HepG2 (cell line): ENCODE measurements around the gene CHD9NB. TPM values are rescaled to one million over a fixed set of nuclear protein-coding genes. Genes with fewer than 3 reads are reported as not detected.

ENCODE experiments used
- CCAR2 ChIP-seq: fragments of 200-400 bp; formaldehyde crosslinking; optimal IDR thresholded peaks from 2 replicates; pipeline ENCODE3; 2018; ENCODE audit warnings: low read depth, mild to moderate bottlenecking, low read length, moderate library complexity
- DMAP1 ChIP-seq: IDR thresholded peaks from 2 replicates; pipeline ENCODE4 v1.6.1; 2016
- DR1 ChIP-seq: sonication (generic); formaldehyde crosslinking; IDR thresholded peaks from 2 replicates; pipeline ENCODE4 v1.8.0; 2021; ENCODE audit warnings: mild to moderate bottlenecking, missing genetic modification reagents, inconsistent platforms
- ELF1 ChIP-seq: sonication (generic); formaldehyde crosslinking; IDR thresholded peaks from 2 replicates; pipeline ENCODE4 v1.4.0; 2020; ENCODE audit warnings: missing genetic modification reagents
- HMG20B ChIP-seq: conservative IDR thresholded peaks from 2 replicates; pipeline ENCODE4 v1.6.1; 2016; ENCODE audit warnings: missing genetic modification reagents, missing compliant biosample characterization
- MTA1 ChIP-seq: sonication (generic); formaldehyde crosslinking; IDR thresholded peaks from 2 replicates; pipeline ENCODE4 v1.4.0; 2020; ENCODE audit warnings: missing genetic modification reagents, mild to moderate bottlenecking, borderline replicate concordance
- ZNF572 ChIP-seq: sonication (generic); formaldehyde crosslinking; IDR thresholded peaks from 2 replicates; pipeline ENCODE4 v1.5.1; 2020; ENCODE audit warnings: mild to moderate bottlenecking, missing genetic modification reagents
- ZNF761 ChIP-seq: sonication (generic); formaldehyde crosslinking; conservative IDR thresholded peaks from 2 replicates; pipeline ENCODE4 v1.4.0; 2020; ENCODE audit warnings: mild to moderate bottlenecking, missing genetic modification reagents
- polyA plus RNA-seq, 8 experiments: library from polyadenylated mRNA; depleted of rRNA in 3 of 8; stranded (reverse) in 7 of 8; unstranded in 1 of 8; fragments of >200 nt; fragmentation: Illumina TruSeq in 4 of 8; extraction: Trizol in 4 of 8; gene quantifications; 2 replicates each; pipeline versions ENCODE4 v1.2.1 to v1.2.3, GENCODE V29; 2011 to 2016; ENCODE audit warnings: low read depth in 4 of 8, missing spikeins in 1 of 8, mixed read lengths in 1 of 8; ENCODE audit not compliant: insufficient read depth in 1 of 8
- total RNA-seq, 5 experiments: library from RNA; depleted of rRNA; stranded (reverse); fragments of >200 nt; fragmentation: Illumina TruSeq; extraction: Trizol; gene quantifications; 2 replicates each; pipeline ENCODE4 v1.2.3, GENCODE V29; 2016; ENCODE audit warnings: low read depth in 1 of 5
- TF ChIP-seq, protein P1 (sequence below): sonication (generic); formaldehyde crosslinking; IDR thresholded peaks from 2 replicates; pipeline ENCODE4 v1.5.1; 2020; ENCODE audit warnings: mild to moderate bottlenecking, missing genetic modification reagents, moderate library complexity
- TF ChIP-seq, protein P2 (sequence below): sonication (generic); formaldehyde crosslinking; IDR thresholded peaks from 2 replicates; pipeline ENCODE4 v1.5.1; 2020; ENCODE audit warnings: missing genetic modification reagents, mild to moderate bottlenecking, borderline replicate concordance
- TF ChIP-seq, protein P3 (sequence below), 2 experiments: fragments of 450-650 bp in 1 of 2; sonication (generic) in 1 of 2; formaldehyde crosslinking in 1 of 2; IDR thresholded peaks; 2 replicates each; pipeline versions ENCODE4 v1.6.1 to v1.8.0; 2016 to 2022; ENCODE audit warnings: antibody characterized with exemption in 1 of 2, mild to moderate bottlenecking in 1 of 2, missing genetic modification reagents in 1 of 2

Gene CHD9NB
- total and polyA plus RNA-seq, 2 of the 13 experiments (the other 11 are each of a cell fraction or from before 2014, with no cell fraction given), result 0.17 to 0.18 TPM

DNA sequence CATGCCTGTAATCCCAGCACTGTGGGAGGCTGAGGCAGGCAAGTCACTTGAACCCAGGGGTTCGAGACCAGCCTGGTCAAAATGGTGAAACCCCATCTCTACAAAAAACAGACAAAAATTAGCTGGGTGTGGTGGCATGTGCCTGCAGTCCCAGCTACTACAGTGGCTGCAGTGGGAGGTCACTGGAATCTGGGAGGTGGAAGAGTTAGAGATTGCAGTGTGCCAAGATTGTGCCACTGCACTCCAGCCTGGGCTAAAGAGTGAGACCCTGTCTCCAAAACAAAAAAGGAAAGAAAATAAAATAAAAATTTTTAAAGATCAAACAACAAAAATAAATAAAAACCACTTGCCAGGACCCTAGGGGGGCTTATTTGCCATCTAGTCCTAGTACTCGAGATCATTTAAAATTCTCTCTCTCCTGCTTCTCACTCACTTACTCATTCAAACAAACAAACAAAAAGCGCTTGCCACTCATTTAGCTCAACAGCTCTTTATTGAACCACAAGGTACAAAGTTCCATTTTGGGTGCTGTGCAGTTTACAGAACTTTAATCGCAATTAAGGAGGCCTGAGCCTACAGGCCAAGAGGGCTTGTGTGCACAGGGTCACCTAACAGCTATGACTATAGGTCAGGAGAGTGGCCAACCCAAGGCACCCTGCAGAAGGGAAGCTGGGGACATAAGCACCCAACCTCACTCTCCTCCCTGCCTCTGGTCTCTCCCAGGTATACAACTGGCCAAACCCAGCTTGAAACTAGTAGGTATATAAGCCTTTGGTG is 4.4 kb downstream of the CHD9NB start (continued):
- TF ChIP-seq, protein P1, sequence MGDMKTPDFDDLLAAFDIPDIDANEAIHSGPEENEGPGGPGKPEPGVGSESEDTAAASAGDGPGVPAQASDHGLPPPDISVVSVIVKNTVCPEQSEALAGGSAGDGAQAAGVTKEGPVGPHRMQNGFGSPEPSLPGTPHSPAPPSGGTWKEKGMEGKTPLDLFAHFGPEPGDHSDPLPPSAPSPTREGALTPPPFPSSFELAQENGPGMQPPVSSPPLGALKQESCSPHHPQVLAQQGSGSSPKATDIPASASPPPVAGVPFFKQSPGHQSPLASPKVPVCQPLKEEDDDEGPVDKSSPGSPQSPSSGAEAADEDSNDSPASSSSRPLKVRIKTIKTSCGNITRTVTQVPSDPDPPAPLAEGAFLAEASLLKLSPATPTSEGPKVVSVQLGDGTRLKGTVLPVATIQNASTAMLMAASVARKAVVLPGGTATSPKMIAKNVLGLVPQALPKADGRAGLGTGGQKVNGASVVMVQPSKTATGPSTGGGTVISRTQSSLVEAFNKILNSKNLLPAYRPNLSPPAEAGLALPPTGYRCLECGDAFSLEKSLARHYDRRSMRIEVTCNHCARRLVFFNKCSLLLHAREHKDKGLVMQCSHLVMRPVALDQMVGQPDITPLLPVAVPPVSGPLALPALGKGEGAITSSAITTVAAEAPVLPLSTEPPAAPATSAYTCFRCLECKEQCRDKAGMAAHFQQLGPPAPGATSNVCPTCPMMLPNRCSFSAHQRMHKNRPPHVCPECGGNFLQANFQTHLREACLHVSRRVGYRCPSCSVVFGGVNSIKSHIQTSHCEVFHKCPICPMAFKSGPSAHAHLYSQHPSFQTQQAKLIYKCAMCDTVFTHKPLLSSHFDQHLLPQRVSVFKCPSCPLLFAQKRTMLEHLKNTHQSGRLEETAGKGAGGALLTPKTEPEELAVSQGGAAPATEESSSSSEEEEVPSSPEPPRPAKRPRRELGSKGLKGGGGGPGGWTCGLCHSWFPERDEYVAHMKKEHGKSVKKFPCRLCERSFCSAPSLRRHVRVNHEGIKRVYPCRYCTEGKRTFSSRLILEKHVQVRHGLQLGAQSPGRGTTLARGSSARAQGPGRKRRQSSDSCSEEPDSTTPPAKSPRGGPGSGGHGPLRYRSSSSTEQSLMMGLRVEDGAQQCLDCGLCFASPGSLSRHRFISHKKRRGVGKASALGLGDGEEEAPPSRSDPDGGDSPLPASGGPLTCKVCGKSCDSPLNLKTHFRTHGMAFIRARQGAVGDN (CRISPR knock-in tag), result peak; percentile 11; the same call in 1 of the 2 replicates
- TF ChIP-seq, protein P2, sequence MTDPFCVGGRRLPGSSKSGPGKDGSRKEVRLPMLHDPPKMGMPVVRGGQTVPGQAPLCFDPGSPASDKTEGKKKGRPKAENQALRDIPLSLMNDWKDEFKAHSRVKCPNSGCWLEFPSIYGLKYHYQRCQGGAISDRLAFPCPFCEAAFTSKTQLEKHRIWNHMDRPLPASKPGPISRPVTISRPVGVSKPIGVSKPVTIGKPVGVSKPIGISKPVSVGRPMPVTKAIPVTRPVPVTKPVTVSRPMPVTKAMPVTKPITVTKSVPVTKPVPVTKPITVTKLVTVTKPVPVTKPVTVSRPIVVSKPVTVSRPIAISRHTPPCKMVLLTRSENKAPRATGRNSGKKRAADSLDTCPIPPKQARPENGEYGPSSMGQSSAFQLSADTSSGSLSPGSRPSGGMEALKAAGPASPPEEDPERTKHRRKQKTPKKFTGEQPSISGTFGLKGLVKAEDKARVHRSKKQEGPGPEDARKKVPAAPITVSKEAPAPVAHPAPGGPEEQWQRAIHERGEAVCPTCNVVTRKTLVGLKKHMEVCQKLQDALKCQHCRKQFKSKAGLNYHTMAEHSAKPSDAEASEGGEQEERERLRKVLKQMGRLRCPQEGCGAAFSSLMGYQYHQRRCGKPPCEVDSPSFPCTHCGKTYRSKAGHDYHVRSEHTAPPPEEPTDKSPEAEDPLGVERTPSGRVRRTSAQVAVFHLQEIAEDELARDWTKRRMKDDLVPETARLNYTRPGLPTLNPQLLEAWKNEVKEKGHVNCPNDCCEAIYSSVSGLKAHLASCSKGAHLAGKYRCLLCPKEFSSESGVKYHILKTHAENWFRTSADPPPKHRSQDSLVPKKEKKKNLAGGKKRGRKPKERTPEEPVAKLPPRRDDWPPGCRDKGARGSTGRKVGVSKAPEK (CRISPR knock-in tag), result no peak
- no peak for TF ChIP-seq ZNF572 (CRISPR knock-in tag)
- peak; percentile 73; the same call in 1 of the 2 replicates for TF ChIP-seq ZNF761 (CRISPR knock-in tag)
- TF ChIP-seq CCAR2, result no peak
- TF ChIP-seq DMAP1 (CRISPR knock-in tag), result no peak
- TF ChIP-seq DR1 (CRISPR knock-in tag), result no peak
- TF ChIP-seq MTA1 (CRISPR knock-in tag), result 0 out of 2 replicates have a peak, but pooled peaks have one; percentile 56
- TF ChIP-seq, protein P3, sequence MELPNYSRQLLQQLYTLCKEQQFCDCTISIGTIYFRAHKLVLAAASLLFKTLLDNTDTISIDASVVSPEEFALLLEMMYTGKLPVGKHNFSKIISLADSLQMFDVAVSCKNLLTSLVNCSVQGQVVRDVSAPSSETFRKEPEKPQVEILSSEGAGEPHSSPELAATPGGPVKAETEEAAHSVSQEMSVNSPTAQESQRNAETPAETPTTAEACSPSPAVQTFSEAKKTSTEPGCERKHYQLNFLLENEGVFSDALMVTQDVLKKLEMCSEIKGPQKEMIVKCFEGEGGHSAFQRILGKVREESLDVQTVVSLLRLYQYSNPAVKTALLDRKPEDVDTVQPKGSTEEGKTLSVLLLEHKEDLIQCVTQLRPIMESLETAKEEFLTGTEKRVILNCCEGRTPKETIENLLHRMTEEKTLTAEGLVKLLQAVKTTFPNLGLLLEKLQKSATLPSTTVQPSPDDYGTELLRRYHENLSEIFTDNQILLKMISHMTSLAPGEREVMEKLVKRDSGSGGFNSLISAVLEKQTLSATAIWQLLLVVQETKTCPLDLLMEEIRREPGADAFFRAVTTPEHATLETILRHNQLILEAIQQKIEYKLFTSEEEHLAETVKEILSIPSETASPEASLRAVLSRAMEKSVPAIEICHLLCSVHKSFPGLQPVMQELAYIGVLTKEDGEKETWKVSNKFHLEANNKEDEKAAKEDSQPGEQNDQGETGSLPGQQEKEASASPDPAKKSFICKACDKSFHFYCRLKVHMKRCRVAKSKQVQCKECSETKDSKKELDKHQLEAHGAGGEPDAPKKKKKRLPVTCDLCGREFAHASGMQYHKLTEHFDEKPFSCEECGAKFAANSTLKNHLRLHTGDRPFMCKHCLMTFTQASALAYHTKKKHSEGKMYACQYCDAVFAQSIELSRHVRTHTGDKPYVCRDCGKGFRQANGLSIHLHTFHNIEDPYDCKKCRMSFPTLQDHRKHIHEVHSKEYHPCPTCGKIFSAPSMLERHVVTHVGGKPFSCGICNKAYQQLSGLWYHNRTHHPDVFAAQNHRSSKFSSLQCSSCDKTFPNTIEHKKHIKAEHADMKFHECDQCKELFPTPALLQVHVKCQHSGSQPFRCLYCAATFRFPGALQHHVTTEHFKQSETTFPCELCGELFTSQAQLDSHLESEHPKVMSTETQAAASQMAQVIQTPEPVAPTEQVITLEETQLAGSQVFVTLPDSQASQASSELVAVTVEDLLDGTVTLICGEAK (IDR thresholded peaks at IDR 0.05), result 0 out of 2 replicates have a peak, but pooled peaks have one; percentile 15
- TF ChIP-seq, protein P3 (CRISPR knock-in tag; IDR thresholded peaks at IDR 0.05), result peak; percentile 92
- TF ChIP-seq HMG20B, result peak; percentile 50; the same call in 1 of the 2 replicates
- TF ChIP-seq ELF1 (CRISPR knock-in tag), result 0 out of 2 replicates have a peak, but pooled peaks have one; percentile 26
